Fibroblast of lung (primary cell): ENCODE data around the gene ZCCHC7. TPM values are rescaled to one million over a fixed set of nuclear protein-coding genes. Genes with fewer than 3 reads are reported as not detected.

Experiments
- DNase-seq, 2 donors: peaks; one replicate each; pipeline versions ENCODE4 v3.0.0 to v3.0.0-alpha.2; 2010; ENCODE audit warnings: low read depth in 2 of 2
- H2AFZ ChIP-seq: 2 replicates; pipeline ENCODE4 v1.5.1; 2012; ENCODE audit warnings: low read length, control low read depth, inconsistent platforms
- H3K27ac ChIP-seq: 2 replicates; pipeline ENCODE4 v1.5.1; 2011; ENCODE audit warnings: low read length, control low read depth; ENCODE audit not compliant: insufficient read depth
- H3K27me3 ChIP-seq: 2 replicates; pipeline ENCODE4 v1.5.1; 2011; ENCODE audit warnings: mild to moderate bottlenecking, low read length; ENCODE audit not compliant: control insufficient read depth, insufficient read depth
- H3K36me3 ChIP-seq: 2 replicates; pipeline ENCODE4 v1.5.1; 2011; ENCODE audit warnings: low read length; ENCODE audit not compliant: control insufficient read depth, insufficient read depth
- H3K4me1 ChIP-seq: 2 replicates; pipeline ENCODE4 v1.5.1; 2011; ENCODE audit warnings: low read length; ENCODE audit not compliant: control insufficient read depth, insufficient read depth; ENCODE audit errors: extremely low read depth
- H3K4me2 ChIP-seq: 2 replicates; pipeline ENCODE4 v1.5.1; 2011; ENCODE audit warnings: low read length, control low read depth; ENCODE audit not compliant: insufficient read depth; ENCODE audit errors: extremely low read depth
- H3K4me3 ChIP-seq, 4 experiments: fragments of 200-600 bp in 1 of 4; sonication (generic) in 1 of 4; replicated peaks in 1 of 4; 2 replicates each; pipeline ENCODE4 v1.5.1; 2011 to 2016; ENCODE audit warnings: low read length in 4 of 4, low read depth in 3 of 4, mild to moderate bottlenecking in 3 of 4, control low read depth in 2 of 4, inconsistent platforms in 1 of 4, mixed read lengths in 1 of 4; ENCODE audit not compliant: insufficient read depth in 1 of 4; ENCODE audit errors: control extremely low read depth in 1 of 4
- H3K79me2 ChIP-seq: 2 replicates; pipeline ENCODE4 v1.5.1; 2012; ENCODE audit warnings: mild to moderate bottlenecking, low read length, inconsistent platforms; ENCODE audit not compliant: control insufficient read depth, insufficient read depth
- H3K9ac ChIP-seq: 2 replicates; pipeline ENCODE4 v1.5.1; 2011; ENCODE audit warnings: mild to moderate bottlenecking, low read length, control low read depth; ENCODE audit not compliant: insufficient read depth
- H3K9me3 ChIP-seq: 2 replicates; pipeline ENCODE4 v1.5.1; 2012; ENCODE audit warnings: low read depth, low read length; ENCODE audit not compliant: control insufficient read depth, insufficient read depth
- H4K20me1 ChIP-seq: 2 replicates; pipeline ENCODE4 v1.5.1; 2011; ENCODE audit warnings: low read length; ENCODE audit not compliant: control insufficient read depth, insufficient read depth; ENCODE audit errors: extremely low read depth
- EZH2 ChIP-seq: IDR thresholded peaks from 2 replicates; pipeline ENCODE4 v1.5.1; 2012; ENCODE audit warnings: low read length, control low read depth, mild to moderate bottlenecking; ENCODE audit errors: missing control alignments
- polyA plus RNA-seq, 2 donors: library from polyadenylated mRNA; depleted of rRNA in 1 of 2; stranded (reverse) in 1 of 2; unstranded in 1 of 2; fragments of >200 nt; gene quantifications; 2 replicates each; pipeline ENCODE4 v1.2.1, GENCODE V29; 2011 to 2012; ENCODE audit warnings: missing spikeins in 1 of 2
- total RNA-seq: library from RNA; depleted of rRNA; stranded (reverse); fragments of >200 nt; gene quantifications from 2 replicates; pipeline ENCODE4 v1.2.1, GENCODE V29; 2014
- TF ChIP-seq, protein P1 (sequence below), 2 donors: IDR thresholded peaks in 1 of 2; conservative IDR thresholded peaks in 1 of 2; 1 replicate in 1 of 2; 2 replicates in 1 of 2; pipeline ENCODE4 v1.5.1; 2011 to 2012; ENCODE audit warnings: low read length in 2 of 2, control low read depth in 1 of 2, inconsistent platforms in 1 of 2, low read depth in 1 of 2, mild to moderate bottlenecking in 1 of 2

The ZCCHC7 gene
- total and polyA plus RNA-seq, 2 donors (not counting 1 experiment from before 2014, with no cell fraction given): 15.0 to 23.8 TPM

GRCh38 chr9:37174247-37174646 lies 53.9 kb downstream of the ZCCHC7 start:
- DNase-seq: peak; percentile 56 to 69
- Histone ChIP-seq H3K4me2 (no peak overlapping the region), H3K4me3 (no peak overlapping the region), H2AFZ (no peak overlapping the region), H3K4me1 (no peaks in the 10 kb centered on the region), H4K20me1 (no peaks in the 10 kb centered on the region), H3K79me2 (no peaks in the 10 kb centered on the region), H3K9me3 (no peaks in the 10 kb centered on the region), H3K27me3 (no peaks in the 10 kb centered on the region), H3K9ac (no peak overlapping the region), H3K27ac (no peak overlapping the region), H3K36me3 (no peaks in the 10 kb centered on the region)
- no peak for TF ChIP-seq EZH2
- TF ChIP-seq, protein P1, sequence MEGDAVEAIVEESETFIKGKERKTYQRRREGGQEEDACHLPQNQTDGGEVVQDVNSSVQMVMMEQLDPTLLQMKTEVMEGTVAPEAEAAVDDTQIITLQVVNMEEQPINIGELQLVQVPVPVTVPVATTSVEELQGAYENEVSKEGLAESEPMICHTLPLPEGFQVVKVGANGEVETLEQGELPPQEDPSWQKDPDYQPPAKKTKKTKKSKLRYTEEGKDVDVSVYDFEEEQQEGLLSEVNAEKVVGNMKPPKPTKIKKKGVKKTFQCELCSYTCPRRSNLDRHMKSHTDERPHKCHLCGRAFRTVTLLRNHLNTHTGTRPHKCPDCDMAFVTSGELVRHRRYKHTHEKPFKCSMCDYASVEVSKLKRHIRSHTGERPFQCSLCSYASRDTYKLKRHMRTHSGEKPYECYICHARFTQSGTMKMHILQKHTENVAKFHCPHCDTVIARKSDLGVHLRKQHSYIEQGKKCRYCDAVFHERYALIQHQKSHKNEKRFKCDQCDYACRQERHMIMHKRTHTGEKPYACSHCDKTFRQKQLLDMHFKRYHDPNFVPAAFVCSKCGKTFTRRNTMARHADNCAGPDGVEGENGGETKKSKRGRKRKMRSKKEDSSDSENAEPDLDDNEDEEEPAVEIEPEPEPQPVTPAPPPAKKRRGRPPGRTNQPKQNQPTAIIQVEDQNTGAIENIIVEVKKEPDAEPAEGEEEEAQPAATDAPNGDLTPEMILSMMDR (conservative IDR thresholded peaks at IDR 0.05 in 1 of 2, IDR thresholded peaks at IDR 0.05 in 1 of 2; ENCODE audit: low read depth in 1 of 2, low read length in 2 of 2): no peak

DNA sequence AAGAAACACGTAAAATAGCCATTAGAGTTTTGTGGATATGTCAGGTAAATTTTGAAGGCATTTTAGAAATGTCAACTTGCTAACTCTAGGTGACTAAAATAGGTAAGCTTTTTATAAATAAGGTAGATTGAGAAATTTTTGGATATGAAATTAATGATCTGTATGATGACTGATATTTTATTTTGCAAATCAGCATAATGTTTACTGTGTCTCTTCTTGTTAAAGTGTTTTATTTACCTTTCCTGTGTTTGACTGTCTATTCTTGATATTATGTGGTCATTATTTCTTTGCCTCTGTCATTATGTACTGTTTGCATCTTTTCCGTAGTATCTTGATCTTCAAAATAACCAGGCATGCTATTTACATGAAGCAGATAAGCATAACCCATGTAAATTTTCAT lies 58.4 kb downstream of the ZCCHC7 start:
- no peak overlapping the region for H3K4me3 ChIP-seq
- H3K4me1 ChIP-seq: no peaks in the 10 kb centered on the region
- H3K27me3 ChIP-seq: no peaks in the 10 kb centered on the region
- H3K9me3 ChIP-seq: no peaks in the 10 kb centered on the region
- H3K4me2 ChIP-seq: no peak overlapping the region
- no peaks in the 10 kb centered on the region for H4K20me1 ChIP-seq
- TF ChIP-seq, protein P1 (conservative IDR thresholded peaks at IDR 0.05 in 1 of 2, IDR thresholded peaks at IDR 0.05 in 1 of 2; ENCODE audit: low read depth in 1 of 2, low read length in 2 of 2): no peak
- no peak for TF ChIP-seq EZH2
- no peak overlapping the region for H3K9ac ChIP-seq
- DNase-seq: no peak
- H3K36me3 ChIP-seq: no peaks in the 10 kb centered on the region
- H2AFZ ChIP-seq: no peak overlapping the region
- no peak overlapping the region for H3K27ac ChIP-seq
- no peaks in the 10 kb centered on the region for H3K79me2 ChIP-seq

GRCh38 chr9:37179576-37179975 lies 59.2 kb downstream of the ZCCHC7 start:
- no peak overlapping the region for H2AFZ ChIP-seq
- H3K36me3 ChIP-seq: no peaks in the 10 kb centered on the region
- H3K4me2 ChIP-seq: no peak overlapping the region
- H3K27me3 ChIP-seq: no peaks in the 10 kb centered on the region
- H3K9me3 ChIP-seq: no peaks in the 10 kb centered on the region
- no peak for DNase-seq
- no peak overlapping the region for H3K27ac ChIP-seq
- H4K20me1 ChIP-seq: no peaks in the 10 kb centered on the region
- TF ChIP-seq, protein P1 (conservative IDR thresholded peaks at IDR 0.05 in 1 of 2, IDR thresholded peaks at IDR 0.05 in 1 of 2; ENCODE audit: low read depth in 1 of 2, low read length in 2 of 2): no peak
- no peak for TF ChIP-seq EZH2
- H3K4me3 ChIP-seq: no peak overlapping the region
- no peaks in the 10 kb centered on the region for H3K4me1 ChIP-seq
- no peaks in the 10 kb centered on the region for H3K79me2 ChIP-seq
- no peak overlapping the region for H3K9ac ChIP-seq
